ENCODE measurements around the gene LRRC43. TPM values are rescaled to one million over a fixed set of nuclear protein-coding genes. Genes with fewer than 3 reads are reported as not detected.

The LRRC43 gene
- total and polyA plus RNA-seq, 12 donors, result 0.17 to 4.5 (median 1.1) TPM

DNA sequence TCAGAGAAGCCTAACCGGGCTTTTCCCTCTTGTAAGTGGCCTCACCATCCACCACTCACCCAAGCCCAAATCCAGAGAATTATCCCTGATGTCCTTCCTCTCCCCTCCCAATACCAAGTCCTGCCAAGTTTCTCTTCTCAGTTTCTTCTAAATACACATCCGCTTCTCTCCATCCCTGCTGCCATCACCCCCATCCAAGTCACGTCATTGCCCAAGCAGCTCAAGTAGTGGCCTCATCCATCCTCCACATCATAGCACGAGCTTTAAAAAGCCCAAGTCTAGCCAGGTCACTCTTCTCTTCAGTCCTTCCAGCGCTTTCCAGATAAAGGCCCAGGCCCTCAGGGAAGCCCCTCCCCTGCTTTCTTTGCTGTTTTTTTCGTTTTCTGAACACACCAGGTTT lies 34.3 kb upstream of the LRRC43 start:
- Histone ChIP-seq H3K4me1 (replicated peaks in 1 of 2) (no peaks in the 10 kb centered on the region), H3K4me3 (no peak overlapping the region), H3K27ac (no peak overlapping the region), H3K36me3 (replicated peaks in 1 of 2) (peaks cover 0 to 5% of the 10 kb centered on the region in 2 donors), H3K27me3 (no peaks in the 10 kb centered on the region), H3K9me3 (replicated peaks in 1 of 3) (no peaks in the 10 kb centered on the region)
- 61 to 68% (median 67%) methylated on average over 6 of the region's 6 CpGs for WGBS, 4 donors
- intact Hi-C loops (cut with DNase I), result no loop called here
- TF ChIP-seq POLR2A (IDR thresholded peaks at IDR 0.05) (no peak), CTCF (IDR thresholded peaks at IDR 0.05) (no peak)
- no peak for DNase-seq

DNA sequence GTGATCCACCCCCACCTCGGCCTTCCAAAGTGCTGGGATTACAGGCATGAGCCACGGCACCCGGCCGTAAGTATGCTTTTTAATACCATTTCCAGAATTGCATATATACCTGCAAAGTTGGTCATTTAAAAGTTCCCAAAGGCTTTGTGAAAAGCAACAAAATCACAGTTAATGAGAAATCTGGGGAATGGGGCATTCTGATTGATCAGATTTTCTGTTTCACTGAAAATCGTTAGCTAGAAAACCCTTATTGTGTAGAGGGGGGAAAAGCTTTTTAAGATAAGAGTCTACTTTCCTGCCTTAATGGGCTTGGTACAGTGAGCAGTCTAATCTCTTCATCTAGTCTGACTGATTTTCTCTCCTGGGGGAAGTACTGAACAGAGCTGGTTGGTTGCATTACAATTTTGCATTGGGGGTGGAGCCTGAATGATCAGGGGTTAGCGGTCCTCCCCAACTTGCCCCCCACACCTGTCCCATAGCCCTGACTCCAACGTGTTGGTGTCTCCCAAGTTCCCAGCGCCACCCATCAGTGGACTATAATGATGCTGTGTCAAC lies 32.7 kb upstream of the LRRC43 start:
- TF ChIP-seq POLR2A (IDR thresholded peaks at IDR 0.05) (no peak), CTCF (IDR thresholded peaks at IDR 0.05) (no peak)
- no peaks in the 10 kb centered on the region for H3K4me1 ChIP-seq (replicated peaks in 1 of 2)
- H3K27ac ChIP-seq, result no peak overlapping the region
- intact Hi-C loops (cut with DNase I), result no loop called here
- H3K27me3 ChIP-seq, result no peaks in the 10 kb centered on the region
- no peaks in the 10 kb centered on the region for H3K9me3 ChIP-seq (replicated peaks in 1 of 3)
- no peaks in the 10 kb centered on the region for H3K36me3 ChIP-seq (replicated peaks in 1 of 2)
- 65 to 73% (median 68%) methylated on average over 8 of the region's 8 CpGs for WGBS, 4 donors
- no peak for DNase-seq
- H3K4me3 ChIP-seq, result no peak overlapping the region

DNA sequence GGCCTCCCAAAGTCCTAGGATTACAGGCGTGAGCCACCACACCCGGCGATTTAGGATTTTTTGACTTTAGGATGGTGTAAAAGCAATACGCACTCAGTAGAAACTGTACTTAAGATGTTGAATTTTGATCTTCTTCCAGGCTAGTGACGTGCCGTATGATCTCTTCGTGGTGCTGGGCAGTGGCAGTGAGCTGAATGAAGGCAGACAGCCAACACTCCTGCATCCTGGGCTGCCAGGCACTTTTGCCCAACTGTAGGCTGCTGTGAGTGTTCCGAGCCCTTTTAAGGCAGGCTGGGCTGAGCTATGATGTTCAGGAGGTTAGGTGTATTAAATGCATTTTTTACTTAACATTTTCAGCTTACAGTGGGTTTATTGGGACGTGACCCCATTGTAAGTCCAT lies 30.2 kb upstream of the LRRC43 start:
- WGBS, 4 donors, result 82 to 89% (median 83%) methylated on average over 9 of the region's 9 CpGs
- Histone ChIP-seq H3K27ac (no peak overlapping the region), H3K4me3 (no peak overlapping the region), H3K36me3 (replicated peaks in 1 of 2) (no peaks in the 10 kb centered on the region), H3K9me3 (replicated peaks in 1 of 3) (no peaks in the 10 kb centered on the region), H3K27me3 (no peaks in the 10 kb centered on the region), H3K4me1 (replicated peaks in 1 of 2) (no peaks in the 10 kb centered on the region)
- intact Hi-C loops (cut with DNase I), result no loop called here
- no peak for TF ChIP-seq CTCF (IDR thresholded peaks at IDR 0.05)
- no peak for TF ChIP-seq POLR2A (IDR thresholded peaks at IDR 0.05)
- no peak for DNase-seq

DNA sequence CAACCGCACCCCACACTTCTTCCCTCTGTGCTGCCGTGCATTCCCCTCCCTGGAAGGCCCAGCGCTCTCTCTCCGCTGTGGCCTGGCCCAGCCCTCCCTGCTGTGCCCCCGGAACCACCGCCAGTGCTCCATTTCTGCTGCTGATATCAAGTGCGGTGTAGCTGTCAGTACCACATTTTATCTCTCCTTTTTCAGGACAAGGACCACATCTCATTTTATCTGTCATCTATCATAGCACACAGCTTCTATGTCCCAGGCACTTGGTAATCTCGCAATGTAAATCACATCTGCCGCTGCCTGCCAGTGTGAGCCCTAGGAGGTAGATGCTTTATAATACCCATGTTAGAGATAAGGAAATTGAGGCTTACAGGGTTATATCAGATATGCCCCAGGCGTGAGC lies 27.2 kb upstream of the LRRC43 start:
- WGBS, 4 donors, result 82 to 88% (median 85%) methylated on average over 10 of the region's 10 CpGs
- Histone ChIP-seq H3K27ac (no peak overlapping the region), H3K9me3 (replicated peaks in 1 of 3) (no peaks in the 10 kb centered on the region), H3K4me3 (no peak overlapping the region), H3K4me1 (replicated peaks in 1 of 2) (no peaks in the 10 kb centered on the region), H3K36me3 (replicated peaks in 1 of 2) (no peaks in the 10 kb centered on the region), H3K27me3 (no peaks in the 10 kb centered on the region)
- no peak for DNase-seq
- intact Hi-C loops (cut with DNase I), result no loop called here
- no peak for TF ChIP-seq CTCF (IDR thresholded peaks at IDR 0.05)
